Testis (tissue), 2 donors: Measurements from ENCODE around the gene SPATA2.

Experiments
- CTCF ChIP-seq, 3 experiments: fragments of 450-650 bp in 2 of 3; fragments of 200-600 bp in 1 of 3; sonication (generic) in 1 of 3; IDR thresholded peaks; one replicate each; pipeline ENCODE4 v1.5.1; 2016 to 2019; ENCODE audit warnings: antibody characterized with exemption in 3 of 3, mild to moderate bottlenecking in 2 of 3, moderate library complexity in 1 of 3
- POLR2A ChIP-seq: fragments of 450-650 bp; IDR thresholded peaks from one replicate; pipeline ENCODE4 v1.6.1; 2017; ENCODE audit warnings: antibody characterized with exemption, mild to moderate bottlenecking, moderate library complexity

- TF ChIP-seq CTCF (IDR thresholded peaks at IDR 0.05) (no peak), POLR2A (no peak)
Measured at GRCh38 chr20:49865559-49865958, 49.8 kb downstream of the SPATA2 start.
